ENCODE data around the gene KLK1. TPM values are rescaled to one million over a fixed set of nuclear protein-coding genes. Genes with fewer than 3 reads are reported as not detected.

Gene KLK1
- total RNA-seq, 1 experiment from 2014 or later, result not detected

DNA sequence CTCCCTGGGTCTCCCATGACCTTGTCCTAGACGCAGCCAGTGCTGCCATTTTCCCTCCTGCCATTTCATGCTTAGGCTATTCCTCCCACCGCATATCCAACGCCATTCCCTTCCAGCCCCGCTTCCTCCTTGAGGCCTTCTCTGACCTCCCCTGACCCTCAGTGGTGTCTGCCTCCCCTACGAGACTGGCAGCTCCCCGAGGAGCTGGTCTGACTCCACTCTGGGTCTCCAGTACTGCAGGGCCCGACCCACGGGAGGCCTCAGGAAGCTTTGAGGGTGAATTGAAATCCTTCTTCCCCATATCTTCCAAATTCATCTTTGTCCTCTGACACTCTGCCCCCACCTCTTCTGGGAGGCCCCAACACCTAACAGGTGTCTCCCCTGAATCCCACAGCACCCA is 9.1 kb upstream of the KLK1 start:
- Histone ChIP-seq H3K9me2 (ENCODE audit: insufficient read depth) (no peaks in the 10 kb centered on the region), H3K9me3 (ENCODE audit: insufficient read depth, low read depth) (no peaks in the 10 kb centered on the region), H3K27me3 (ENCODE audit: insufficient read depth, low read depth) (peaks cover 26% of the 10 kb centered on the region), H3K27ac (no peak overlapping the region), H3F3A (ENCODE audit: insufficient read depth, low read depth) (peaks cover 8% of the 10 kb centered on the region), H4K20me1 (ENCODE audit: insufficient read depth) (no peaks in the 10 kb centered on the region), H3K4me3 (no peak overlapping the region), H3K36me3 (ENCODE audit: low read depth) (no peaks in the 10 kb centered on the region), H3K79me2 (ENCODE audit: low read depth) (no peaks in the 10 kb centered on the region), H2AFZ (no peak overlapping the region), H3K4me2 (no peak overlapping the region), H3K4me1 (replicated peaks; ENCODE audit: insufficient read depth) (peaks cover 12% of the 10 kb centered on the region; the same call in 1 of the 2 replicates)
- POLR2A ChIA-PET (ENCODE audit: unreplicated experiment), result no interaction called here
- no TSS peak for BruUV-seq (replicated peaks)
- intact Hi-C loops (cut with micrococcal nuclease; ENCODE audit: unreplicated experiment), result no loop called here
- CTCF ChIA-PET, result interaction anchor here (0.6 kb wide), 1 partner anchor 263 kb away, joined by 3 read pairs; no protein-coding TSS in a partner anchor
- TF ChIP-seq EZH2 (IDR thresholded peaks at IDR 0.05; ENCODE audit: low read depth) (no peak), CTCF (conservative IDR thresholded peaks at IDR 0.05) (no peak)
- no peak for DNase-seq

- H3K4me2 ChIP-seq, result no peak overlapping the region
- H3K36me3 ChIP-seq (ENCODE audit: low read depth), result no peaks in the 10 kb centered on the region
- H3K27ac ChIP-seq, result no peak overlapping the region
- ChIA-PET POLR2A (ENCODE audit: unreplicated experiment) (no interaction called here), CTCF (no interaction called here)
- intact Hi-C loops (cut with micrococcal nuclease; ENCODE audit: unreplicated experiment), result no loop called here
- no peaks in the 10 kb centered on the region for H4K20me1 ChIP-seq (ENCODE audit: insufficient read depth)
- no peak overlapping the region for H2AFZ ChIP-seq
- H3K79me2 ChIP-seq (ENCODE audit: low read depth), result no peaks in the 10 kb centered on the region
- peaks cover 12% of the 10 kb centered on the region; the same call in 1 of the 2 replicates for H3K4me1 ChIP-seq (replicated peaks; ENCODE audit: insufficient read depth)
- no TSS peak for BruUV-seq (replicated peaks)
- no peak for DNase-seq
- H3K27me3 ChIP-seq (ENCODE audit: insufficient read depth, low read depth), result peaks cover 42% of the 10 kb centered on the region
- H3K9me2 ChIP-seq (ENCODE audit: insufficient read depth), result no peaks in the 10 kb centered on the region
- no peak for TF ChIP-seq CTCF (conservative IDR thresholded peaks at IDR 0.05)
- no peak for TF ChIP-seq EZH2 (IDR thresholded peaks at IDR 0.05; ENCODE audit: low read depth)
- no peak overlapping the region for H3K4me3 ChIP-seq
- no peaks in the 10 kb centered on the region for H3K9me3 ChIP-seq (ENCODE audit: insufficient read depth, low read depth)
- H3F3A ChIP-seq (ENCODE audit: insufficient read depth, low read depth), result no peaks in the 10 kb centered on the region; the same call in 1 of the 2 replicates
These were observed 7.4 kb upstream of the KLK1 start for GRCh38 chr19:50831026-50831396.

GRCh38 chr19:50830266-50831025 is 6.9 kb upstream of the KLK1 start:
- intact Hi-C loops (cut with micrococcal nuclease; ENCODE audit: unreplicated experiment), result no loop called here
- H3K9me2 ChIP-seq (ENCODE audit: insufficient read depth), result no peaks in the 10 kb centered on the region
- H3K4me2 ChIP-seq, result no peak overlapping the region
- H2AFZ ChIP-seq, result no peak overlapping the region
- TF ChIP-seq CTCF (conservative IDR thresholded peaks at IDR 0.05), result no peak
- TF ChIP-seq EZH2 (IDR thresholded peaks at IDR 0.05; ENCODE audit: low read depth), result no peak
- ChIA-PET CTCF (no interaction called here), POLR2A (ENCODE audit: unreplicated experiment) (no interaction called here)
- peaks cover 12% of the 10 kb centered on the region; the same call in 1 of the 2 replicates for H3K4me1 ChIP-seq (replicated peaks; ENCODE audit: insufficient read depth)
- DNase-seq, result peak; percentile 21 to 51
- H3K79me2 ChIP-seq (ENCODE audit: low read depth), result no peaks in the 10 kb centered on the region
- no peak overlapping the region for H3K4me3 ChIP-seq
- BruUV-seq (replicated peaks), result no TSS peak
- H3K9me3 ChIP-seq (ENCODE audit: insufficient read depth, low read depth), result no peaks in the 10 kb centered on the region
- no peaks in the 10 kb centered on the region for H4K20me1 ChIP-seq (ENCODE audit: insufficient read depth)
- H3F3A ChIP-seq (ENCODE audit: insufficient read depth, low read depth), result no peaks in the 10 kb centered on the region; the same call in 1 of the 2 replicates
- H3K36me3 ChIP-seq (ENCODE audit: low read depth), result no peaks in the 10 kb centered on the region
- peaks cover 48% of the 10 kb centered on the region for H3K27me3 ChIP-seq (ENCODE audit: insufficient read depth, low read depth)
- H3K27ac ChIP-seq, result no peak overlapping the region
